Gastroesophageal sphincter (tissue), 4 donors: ENCODE results near the gene NSUN6. TPM values are rescaled to one million over a fixed set of nuclear protein-coding genes. Genes with fewer than 3 reads are reported as not detected.
A peak's percentile ranks its signal among the peaks of the same experiment; 100 is the strongest.

Experiments used
- ATAC-seq: fragments of 150-250 bp; one replicate; pipeline ENCODE4 v1.9.1; 2016; ENCODE audit warnings: mild to moderate bottlenecking, moderate library complexity
- H3K27ac ChIP-seq, 4 donors: fragments of 200-600 bp; sonication (generic) in 3 of 4; 1 replicate in 3 of 4; 2 replicates in 1 of 4; pipeline ENCODE4 v1.5.1; 2016 to 2019
- H3K27me3 ChIP-seq: fragments of 200-600 bp; sonication (generic); one replicate; pipeline ENCODE4 v1.5.1; 2019
- H3K36me3 ChIP-seq, 2 donors: fragments of 200-600 bp; sonication (generic); one replicate each; pipeline ENCODE4 v1.5.1; 2019; ENCODE audit warnings: control low read depth in 1 of 2
- H3K4me1 ChIP-seq, 3 donors: fragments of 200-600 bp; sonication (generic); 1 replicate in 2 of 3; 2 replicates in 1 of 3; pipeline ENCODE4 v1.5.1; 2016 to 2019; ENCODE audit warnings: control low read depth in 2 of 3
- H3K4me3 ChIP-seq, 2 donors: fragments of 200-600 bp; sonication (generic); one replicate each; pipeline ENCODE4 v1.5.1; 2019; ENCODE audit warnings: mild to moderate bottlenecking in 1 of 2, moderate library complexity in 1 of 2
- H3K9me3 ChIP-seq, 3 donors: fragments of 200-600 bp; sonication (generic); one replicate each; pipeline ENCODE4 v1.5.1; 2017 to 2019; ENCODE audit warnings: control low read depth in 2 of 3
- EP300 ChIP-seq: sonication (generic); formaldehyde crosslinking; IDR thresholded peaks from one replicate; pipeline ENCODE4 v1.6.1; 2017; ENCODE audit warnings: antibody characterized with exemption, mild to moderate bottlenecking
- POLR2A ChIP-seq, 2 donors: fragments of 450-650 bp; IDR thresholded peaks; one replicate each; pipeline ENCODE4 v1.6.1; 2017; ENCODE audit warnings: antibody characterized with exemption in 2 of 2, mild to moderate bottlenecking in 2 of 2, moderate library complexity in 1 of 2
- POLR2AphosphoS5 ChIP-seq: sonication (generic); formaldehyde crosslinking; IDR thresholded peaks from one replicate; pipeline ENCODE4 v1.6.1; 2017; ENCODE audit warnings: antibody characterized with exemption
- WGBS, 2 donors: methylation state at CpG; one replicate each; pipeline ENCODE4 v1.1.5; 2018; ENCODE audit warnings: low coverage in 1 of 2; 5-methylcytosine and 5-hydroxymethylcytosine counted together
- total RNA-seq, 4 donors: library from RNA; depleted of rRNA; stranded (reverse); fragments of >200 nt; gene quantifications; one replicate each; pipeline ENCODE4 v1.1.0, GENCODE V29; 2016
- TF ChIP-seq, protein P1 (sequence below), 4 experiments: fragments of 200-600 bp in 2 of 4; fragments of 450-650 bp in 2 of 4; sonication (generic) in 1 of 4; IDR thresholded peaks; one replicate each; pipeline ENCODE4 v1.5.1; 2017 to 2019; ENCODE audit warnings: antibody characterized with exemption in 4 of 4, mild to moderate bottlenecking in 2 of 4, moderate library complexity in 2 of 4

Gene NSUN6, protein sequence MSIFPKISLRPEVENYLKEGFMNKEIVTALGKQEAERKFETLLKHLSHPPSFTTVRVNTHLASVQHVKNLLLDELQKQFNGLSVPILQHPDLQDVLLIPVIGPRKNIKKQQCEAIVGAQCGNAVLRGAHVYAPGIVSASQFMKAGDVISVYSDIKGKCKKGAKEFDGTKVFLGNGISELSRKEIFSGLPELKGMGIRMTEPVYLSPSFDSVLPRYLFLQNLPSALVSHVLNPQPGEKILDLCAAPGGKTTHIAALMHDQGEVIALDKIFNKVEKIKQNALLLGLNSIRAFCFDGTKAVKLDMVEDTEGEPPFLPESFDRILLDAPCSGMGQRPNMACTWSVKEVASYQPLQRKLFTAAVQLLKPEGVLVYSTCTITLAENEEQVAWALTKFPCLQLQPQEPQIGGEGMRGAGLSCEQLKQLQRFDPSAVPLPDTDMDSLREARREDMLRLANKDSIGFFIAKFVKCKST
- total RNA-seq, result 10 to 100 TPM in 1 of 4 donors, 1 to 10 TPM in 3; 5.9 to 16.7 (median 7.1) TPM

DNA sequence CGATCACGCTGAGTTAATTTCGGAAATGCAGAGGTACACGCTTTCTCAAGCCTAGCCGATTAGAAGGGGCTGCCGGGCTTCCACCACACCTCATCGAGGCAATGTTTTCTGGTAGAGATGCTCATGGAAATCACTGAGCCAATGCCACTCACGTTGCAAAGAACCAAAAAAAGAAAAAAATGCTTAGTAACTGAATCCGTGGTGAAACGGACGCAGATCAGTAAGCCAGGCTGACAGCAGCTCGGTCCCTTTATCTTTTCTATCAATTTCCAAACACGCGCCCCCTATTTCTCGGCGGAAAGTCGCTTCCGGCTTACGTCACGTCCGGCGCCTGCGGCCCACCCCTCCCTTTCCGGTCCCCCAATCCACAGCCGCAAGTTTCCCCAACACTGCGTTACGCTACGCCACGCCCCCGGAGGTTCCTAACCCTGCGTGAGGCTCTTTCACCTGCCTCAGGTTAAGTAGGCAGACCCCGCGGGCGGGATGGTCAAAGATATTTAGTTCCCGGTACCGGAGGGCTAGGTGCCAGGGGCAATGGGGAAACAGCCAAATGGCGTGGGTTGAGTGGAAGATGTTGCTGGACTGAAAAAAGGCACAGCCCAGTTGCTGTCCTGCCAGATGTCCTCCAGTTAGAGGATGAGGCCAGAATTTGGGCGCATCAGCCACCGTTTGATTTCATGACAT is at the start of gene NSUN6:
NSUN6 (minus strand) TSS at position 264 of the 684 bp plus-strand sequence. CDS start 384 bp downstream, outside the sequence.
- TF ChIP-seq, protein P1, sequence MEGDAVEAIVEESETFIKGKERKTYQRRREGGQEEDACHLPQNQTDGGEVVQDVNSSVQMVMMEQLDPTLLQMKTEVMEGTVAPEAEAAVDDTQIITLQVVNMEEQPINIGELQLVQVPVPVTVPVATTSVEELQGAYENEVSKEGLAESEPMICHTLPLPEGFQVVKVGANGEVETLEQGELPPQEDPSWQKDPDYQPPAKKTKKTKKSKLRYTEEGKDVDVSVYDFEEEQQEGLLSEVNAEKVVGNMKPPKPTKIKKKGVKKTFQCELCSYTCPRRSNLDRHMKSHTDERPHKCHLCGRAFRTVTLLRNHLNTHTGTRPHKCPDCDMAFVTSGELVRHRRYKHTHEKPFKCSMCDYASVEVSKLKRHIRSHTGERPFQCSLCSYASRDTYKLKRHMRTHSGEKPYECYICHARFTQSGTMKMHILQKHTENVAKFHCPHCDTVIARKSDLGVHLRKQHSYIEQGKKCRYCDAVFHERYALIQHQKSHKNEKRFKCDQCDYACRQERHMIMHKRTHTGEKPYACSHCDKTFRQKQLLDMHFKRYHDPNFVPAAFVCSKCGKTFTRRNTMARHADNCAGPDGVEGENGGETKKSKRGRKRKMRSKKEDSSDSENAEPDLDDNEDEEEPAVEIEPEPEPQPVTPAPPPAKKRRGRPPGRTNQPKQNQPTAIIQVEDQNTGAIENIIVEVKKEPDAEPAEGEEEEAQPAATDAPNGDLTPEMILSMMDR (IDR thresholded peaks at IDR 0.05), result peak in 2 of 4 experiments; percentile 10 to 42
- no peak for TF ChIP-seq EP300
- peak; percentile 89 for TF ChIP-seq POLR2AphosphoS5
- TF ChIP-seq POLR2A (IDR thresholded peaks at IDR 0.05), result peak; percentile 33 to 50
- H3K36me3 ChIP-seq, result peaks cover 0 to 15% of the 10 kb centered on the region in 2 donors
- no peaks in the 10 kb centered on the region for H3K27me3 ChIP-seq
- H3K4me3 ChIP-seq, result peak within 1 kb of the TSS; percentile 46 to 71
- peak within 1 kb of the TSS; percentile 64 to 91 (median 85) for H3K27ac ChIP-seq
- 0% methylated on average over 18 to 25 of the region's 39 CpGs for WGBS, 2 donors
- H3K9me3 ChIP-seq, result no peaks in the 10 kb centered on the region
- peaks cover 3 to 33% (median 4%) of the 10 kb centered on the region in 3 donors for H3K4me1 ChIP-seq
- peak; percentile 98 for ATAC-seq

DNA sequence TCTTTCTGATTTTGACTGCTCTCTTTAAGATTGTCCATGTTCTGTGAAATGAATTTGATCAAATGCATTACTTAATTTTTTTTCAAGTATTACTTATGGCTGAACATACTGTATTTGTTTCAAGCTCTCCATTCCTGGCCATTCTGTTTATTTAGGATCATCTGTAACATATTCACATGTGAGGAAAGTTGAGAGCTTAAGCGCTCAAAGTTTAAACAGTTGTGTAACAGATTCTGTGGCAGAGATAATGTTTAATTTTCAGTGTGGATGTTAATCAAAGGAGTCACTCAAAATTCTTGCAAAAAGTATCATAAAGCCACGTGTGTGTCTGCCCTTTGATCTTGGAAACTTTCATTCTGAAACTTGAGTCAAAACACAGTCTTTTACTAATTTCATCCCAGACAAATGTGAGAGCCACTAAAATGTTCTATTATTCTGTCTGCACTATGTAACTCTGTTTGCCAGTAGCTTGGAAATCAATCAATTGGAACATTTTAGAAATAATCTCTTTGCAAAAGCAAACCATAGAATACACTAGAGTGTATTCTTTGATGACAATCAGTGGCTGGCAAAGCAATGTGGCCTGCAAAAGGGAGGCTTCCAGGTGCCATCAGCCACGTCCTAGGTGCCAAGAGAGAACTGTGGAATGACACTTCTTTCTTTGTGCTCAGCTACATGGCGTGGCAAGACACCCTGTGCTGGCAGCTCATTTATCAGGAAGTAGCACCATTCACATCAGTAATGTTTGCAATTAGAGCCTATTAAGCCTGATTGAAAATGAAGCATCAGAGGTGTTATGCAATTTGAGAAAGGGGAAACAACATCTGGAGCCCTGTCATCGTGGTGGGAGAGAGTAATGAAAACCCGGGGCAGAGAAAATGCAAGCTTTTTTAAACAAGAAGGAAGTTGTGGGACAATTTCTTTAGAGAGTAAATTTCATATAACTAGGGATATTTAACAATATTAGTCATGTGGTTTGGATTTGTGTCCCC is 48.8 kb upstream of the NSUN6 start:
- no peak overlapping the region for H3K4me3 ChIP-seq
- H3K36me3 ChIP-seq, result no peaks in the 10 kb centered on the region
- WGBS, 2 donors, result 33 to 37% methylated on average over 5 to 6 of the region's 6 CpGs
- peaks cover 0 to 11% (median 0%) of the 10 kb centered on the region in 3 donors for H3K9me3 ChIP-seq
- H3K27ac ChIP-seq, result no peak overlapping the region
- H3K4me1 ChIP-seq, result no peaks in the 10 kb centered on the region
- ATAC-seq, result no peak
- H3K27me3 ChIP-seq, result no peaks in the 10 kb centered on the region
- TF ChIP-seq EP300 (no peak), POLR2AphosphoS5 (no peak), POLR2A (IDR thresholded peaks at IDR 0.05) (no peak)
- TF ChIP-seq, protein P1 (IDR thresholded peaks at IDR 0.05), result no peak

DNA sequence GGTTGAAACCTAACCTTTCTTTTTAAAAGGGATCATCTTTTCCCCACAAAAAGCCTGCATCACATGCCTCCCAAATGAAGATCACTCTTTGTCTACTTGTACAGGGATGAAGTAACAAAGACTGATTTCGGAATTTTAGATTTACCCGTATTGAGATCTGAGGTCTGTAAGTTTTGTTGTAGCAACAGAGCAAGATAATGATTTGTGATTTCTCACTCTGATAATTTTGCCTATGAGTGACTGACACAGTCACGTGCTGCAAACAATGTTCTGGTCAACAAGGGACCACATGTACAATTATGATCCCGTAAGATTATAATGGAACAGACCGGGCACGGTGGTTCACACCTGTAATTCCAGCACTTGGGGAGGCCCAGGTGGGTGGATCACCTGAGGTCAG is 39.2 kb upstream of the NSUN6 start:
- TF ChIP-seq POLR2A (IDR thresholded peaks at IDR 0.05) (no peak), POLR2AphosphoS5 (no peak), EP300 (no peak)
- TF ChIP-seq, protein P1 (IDR thresholded peaks at IDR 0.05), result no peak
- Histone ChIP-seq H3K4me3 (no peak overlapping the region), H3K9me3 (no peaks in the 10 kb centered on the region), H3K27me3 (no peaks in the 10 kb centered on the region), H3K36me3 (no peaks in the 10 kb centered on the region), H3K4me1 (no peaks in the 10 kb centered on the region), H3K27ac (no peak overlapping the region)
- WGBS, 2 donors, result 88 to 89% methylated on average over 2 to 6 of the region's 6 CpGs
- ATAC-seq, result no peak

DNA sequence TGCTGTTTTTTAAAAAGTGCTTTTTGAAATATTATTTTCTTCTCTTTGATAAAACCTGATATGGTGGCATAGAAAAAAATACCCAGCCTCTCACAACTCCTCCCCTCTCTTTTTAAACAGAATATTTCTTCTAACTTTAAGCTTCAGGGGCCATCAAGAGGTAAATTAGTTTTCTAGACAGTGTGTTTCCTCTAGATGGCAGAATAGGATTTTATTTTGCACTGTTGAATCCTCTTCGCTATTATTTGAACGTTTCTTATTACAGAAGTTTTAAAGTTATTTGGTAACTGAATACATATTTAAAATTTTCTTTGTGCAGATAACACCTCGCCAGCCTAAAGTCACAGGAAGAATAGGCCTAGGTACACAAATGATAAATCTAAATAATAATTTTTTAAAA is 38.1 kb upstream of the NSUN6 start:
- no peak for ATAC-seq
- Histone ChIP-seq H3K27ac (no peak overlapping the region), H3K27me3 (no peaks in the 10 kb centered on the region)

More for the DNA sequence above, 38.1 kb upstream of the NSUN6 start:
- Histone ChIP-seq H3K4me1 (no peaks in the 10 kb centered on the region), H3K9me3 (no peaks in the 10 kb centered on the region), H3K4me3 (no peak overlapping the region), H3K36me3 (no peaks in the 10 kb centered on the region)
- TF ChIP-seq, protein P1 (IDR thresholded peaks at IDR 0.05), result peak in 2 of 4 experiments; percentile 12 to 32
- no peak for TF ChIP-seq POLR2A (IDR thresholded peaks at IDR 0.05)
- 8% methylated on average over 3 of the region's 3 CpGs for WGBS, 2 donors
